Heart right ventricle (tissue), 16 donors: ENCODE results near the gene SLC22A23. TPM values are rescaled to one million over a fixed set of nuclear protein-coding genes. Genes with fewer than 3 reads are reported as not detected.
A peak's percentile ranks its signal among the peaks of the same experiment; 100 is the strongest.

Source experiments
- ATAC-seq, 8 donors: fragments of 200-7000 bp; cut with Tn5 transposase; one replicate each; pipeline ENCODE4 v1.9.1; 2020; ENCODE audit warnings: mild to moderate bottlenecking in 8 of 8, moderate library complexity in 8 of 8, moderate number of reproducible peaks in 1 of 8
- DNase-seq, 2 donors: peaks; one replicate each; pipeline ENCODE4 v3.0.0-alpha.2; 2020
- H3K27ac ChIP-seq, 10 donors: fragments of 200-600 bp; sonication (generic) in 2 of 10; one replicate each; pipeline versions ENCODE4 v1.5.0 to v1.8.0; 2020 to 2022; ENCODE audit warnings: mild to moderate bottlenecking in 3 of 10
- H3K27me3 ChIP-seq, 7 donors: fragments of 200-600 bp; one replicate each; pipeline ENCODE4 v1.8.0; 2021 to 2022; ENCODE audit warnings: mild to moderate bottlenecking in 2 of 7
- H3K36me3 ChIP-seq, 9 donors: fragments of 200-600 bp; sonication (generic) in 1 of 9; one replicate each; pipeline versions ENCODE4 v1.5.0 to v1.8.0; 2020 to 2022; ENCODE audit warnings: mild to moderate bottlenecking in 2 of 9
- H3K4me1 ChIP-seq, 9 donors: fragments of 200-600 bp; sonication (generic) in 1 of 9; one replicate each; pipeline versions ENCODE4 v1.5.0 to v1.8.0; 2020 to 2022; ENCODE audit warnings: mild to moderate bottlenecking in 4 of 9
- H3K4me3 ChIP-seq, 10 donors: fragments of 200-600 bp; sonication (generic) in 2 of 10; one replicate each; pipeline versions ENCODE4 v1.5.0 to v1.8.0; 2020 to 2022; ENCODE audit warnings: mild to moderate bottlenecking in 7 of 10, moderate library complexity in 2 of 10
- H3K9me3 ChIP-seq, 11 donors: fragments of 200-600 bp in 10 of 11; sonication (generic) in 2 of 11; one replicate each; pipeline versions ENCODE4 v1.5.0 to v1.8.0; 2013 to 2022; ENCODE audit warnings: mild to moderate bottlenecking in 2 of 11, control low read depth in 1 of 11, moderate library complexity in 1 of 11
- CTCF ChIP-seq, 9 donors: fragments of 200-600 bp; sonication (generic) in 2 of 9; IDR thresholded peaks; one replicate each; pipeline versions ENCODE4 v1.5.0 to v1.8.0; 2021 to 2022; ENCODE audit warnings: antibody characterized with exemption in 9 of 9, mild to moderate bottlenecking in 5 of 9, moderate library complexity in 1 of 9
- WGBS, 2 donors: extraction: QIAGEN DNeasy Blood & Tissue Kit; methylation state at CpG; one replicate each; pipeline ENCODE4 v1.1.7; 2013; ENCODE audit warnings: inconsistent platforms in 1 of 2; 5-methylcytosine and 5-hydroxymethylcytosine counted together
- intact Hi-C, 10 donors: fragments of 100-400 bp; cut with DNase I; formaldehyde crosslinking; loops; one replicate each; pipeline versions ENCODE4 v1.11.1 to v1.14.2; 2022
- polyA plus RNA-seq, 2 donors: library from polyadenylated mRNA; stranded (reverse); fragments of 200-250 nt; gene quantifications; one replicate each; pipeline ENCODE4 v1.2.3, GENCODE V29; 2013
- total RNA-seq, 10 donors: library from RNA; stranded (reverse); fragmentation: NEBNext Ultra II Directional in 3 of 10; extraction: Animal tissue kit (Norgen Biotek cat#: 25700) in 3 of 10; gene quantifications; one replicate each; pipeline versions ENCODE4 v1.2.1 to v1.2.4, GENCODE V29; 2021 to 2023
- donor health status: Arrhythmogenic right ventricular cardiomyopathy.
- donor health status: ischemic (EF 13 %, LVEDD 7.1; RV severe dilation, severe dysfunction).
- donor health status: healthy with polysubstance abuse.
- donor health status: DM: no; HTN: yes; CAD: no.
- donor health status: DM: no; HTN: no; CAD: no.
- donor health status: ischemic (EF 25% LVEDD 6.9; RV normal size, moderate dysfunction).
- donor health status: ischemic (EF 25% LVEDD 5.7; RV mildly dilated, moderate dysfunction).
- donor health status: healthy.
- donor health status: DM: yes; HTN: yes; CAD: no.
- donor health status: Ischemic cardiomyopathy.
- donor health status: ischemic (EF 35%, LVEDD 5.7; RV mildly dilated, moderate dysfunction).
- donor health status: nonischemic (EF 11% LVEDD 7.7; RV severe dilation, severe dysfunction).
- donor health status: DM: yes; HTN: yes; CAD: no.
- donor health status: PGD.
- donor health status: ischemic (EF 29% LVEDD 5.4; RV normal size, mild dysfunction).
- donor health status: nonischemic (EF 23%, LVEDD 6.1; RV moderate dilation, normal function).

The SLC22A23 gene
- total and polyA plus RNA-seq, 12 donors, result 1.9 to 7.8 (median 5.1) TPM

- intact Hi-C loops, result loop anchor here in 1 of 10 donors (10.0 kb wide), 1 partner anchor 122 kb away; the partner anchor contains the start of gene SLC22A23
- ATAC-seq (no peak), DNase-seq (no peak)
- H3K27ac ChIP-seq, result no peak overlapping the region
- no peaks in the 10 kb centered on the region for H3K27me3 ChIP-seq
- no peaks in the 10 kb centered on the region for H3K9me3 ChIP-seq
- 85 to 86% methylated on average over 6 of the region's 6 CpGs for WGBS, 2 donors
- H3K4me3 ChIP-seq, result no peak overlapping the region
- no peaks in the 10 kb centered on the region for H3K36me3 ChIP-seq
- peaks cover 0 to 36% (median 13%) of the 10 kb centered on the region in 9 donors for H3K4me1 ChIP-seq
- no peak for TF ChIP-seq CTCF (IDR thresholded peaks at IDR 0.05)
These were observed 123.6 kb downstream of the SLC22A23 start for GRCh38 chr6:3333263-3333662.

DNA sequence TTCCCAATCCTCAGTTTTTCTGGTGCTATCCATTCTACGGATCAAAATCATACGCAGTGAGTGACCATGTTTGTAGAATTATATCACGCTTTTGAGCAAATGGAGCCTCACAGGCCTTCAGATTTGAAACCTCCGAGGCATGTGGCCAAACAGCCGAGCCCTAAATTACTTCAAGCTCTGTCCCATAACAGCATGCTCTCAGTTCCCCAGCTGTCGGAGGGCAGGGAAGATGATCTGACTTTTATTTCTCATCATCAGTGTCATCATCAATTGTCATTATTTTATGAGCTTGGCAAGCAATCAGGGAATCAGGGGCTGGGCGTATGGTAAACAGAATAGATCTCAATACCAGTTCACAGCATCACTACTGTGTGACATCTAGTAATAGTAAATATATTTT is 124.9 kb downstream of the SLC22A23 start:
- no peak for ATAC-seq
- no peak overlapping the region for H3K4me3 ChIP-seq
- H3K4me1 ChIP-seq, result peaks cover 0 to 28% (median 13%) of the 10 kb centered on the region in 9 donors
- no peaks in the 10 kb centered on the region for H3K27me3 ChIP-seq
- 86 to 93% methylated on average over 7 of the region's 7 CpGs for WGBS, 2 donors
- peak overlapping the region in 1 of 10 donors; percentile 49 for H3K27ac ChIP-seq
- intact Hi-C loops, result loop anchor here in 1 of 10 donors (10.0 kb wide), 1 partner anchor 123 kb away; the partner anchor contains the start of gene SLC22A23
- DNase-seq, result no peak
- H3K9me3 ChIP-seq, result no peaks in the 10 kb centered on the region
- H3K36me3 ChIP-seq, result no peaks in the 10 kb centered on the region
- TF ChIP-seq CTCF (IDR thresholded peaks at IDR 0.05), result no peak

DNA sequence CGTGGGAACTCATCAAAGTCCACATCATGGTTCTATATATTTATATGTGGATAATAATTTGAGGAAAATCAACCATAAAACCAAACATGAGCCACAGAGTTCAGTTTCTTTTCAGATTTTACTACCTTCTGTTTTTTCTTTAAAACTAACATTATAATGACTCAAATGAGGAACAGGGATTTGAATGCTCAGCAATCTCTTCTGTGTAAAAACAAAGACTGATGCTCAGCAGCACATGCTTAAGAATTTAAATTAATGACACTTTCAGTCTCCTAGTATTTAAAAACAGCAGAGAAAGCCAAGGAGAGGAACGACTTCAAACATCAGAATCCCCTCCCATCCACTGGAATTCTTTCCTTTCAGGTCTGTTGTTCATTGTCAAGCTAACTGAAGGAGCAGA is 125.4 kb downstream of the SLC22A23 start:
- no peaks in the 10 kb centered on the region for H3K9me3 ChIP-seq
- H3K4me1 ChIP-seq, result peaks cover 0 to 28% (median 13%) of the 10 kb centered on the region in 9 donors
- no peak for ATAC-seq
- H3K4me3 ChIP-seq, result no peak overlapping the region
- TF ChIP-seq CTCF (IDR thresholded peaks at IDR 0.05), result no peak
- H3K27me3 ChIP-seq, result no peaks in the 10 kb centered on the region
- no peaks in the 10 kb centered on the region for H3K36me3 ChIP-seq
- no peak for DNase-seq
- WGBS, 2 donors, result 50 to 56% methylated on average over 2 of the region's 2 CpGs
- peak overlapping the region in 1 of 10 donors; percentile 49 for H3K27ac ChIP-seq
- intact Hi-C loops, result loop anchor here in 1 of 10 donors (10.0 kb wide), 1 partner anchor 123 kb away; the partner anchor contains the start of gene SLC22A23

GRCh38 chr6:3330199-3330598 is 126.7 kb downstream of the SLC22A23 start:
- no peak for DNase-seq
- peak overlapping the region in 5 of 10 donors; percentile 11 to 51 (median 34) for H3K27ac ChIP-seq
- no peaks in the 10 kb centered on the region for H3K36me3 ChIP-seq
- intact Hi-C loops, result loop anchor here in 1 of 10 donors (10.0 kb wide), 1 partner anchor 125 kb away; the partner anchor contains the start of gene SLC22A23
- H3K27me3 ChIP-seq, result no peaks in the 10 kb centered on the region
- peak in 1 of 9 donors; percentile 9 for TF ChIP-seq CTCF (IDR thresholded peaks at IDR 0.05)
- H3K9me3 ChIP-seq, result no peaks in the 10 kb centered on the region
- no peak overlapping the region for H3K4me3 ChIP-seq
- 81 to 82% methylated on average over 6 of the region's 6 CpGs for WGBS, 2 donors
- no peak for ATAC-seq
- peaks cover 0 to 33% (median 17%) of the 10 kb centered on the region in 9 donors for H3K4me1 ChIP-seq
